IPS-NIHi7 (cell line): ENCODE measurements around the gene CCDC9B.

Source experiments
- DNase-seq: peaks from one replicate; pipeline ENCODE4 v3.0.0; 2012; ENCODE audit warnings: mixed read lengths; ENCODE audit errors: extremely low spot score

CCDC9B gene

DNA sequence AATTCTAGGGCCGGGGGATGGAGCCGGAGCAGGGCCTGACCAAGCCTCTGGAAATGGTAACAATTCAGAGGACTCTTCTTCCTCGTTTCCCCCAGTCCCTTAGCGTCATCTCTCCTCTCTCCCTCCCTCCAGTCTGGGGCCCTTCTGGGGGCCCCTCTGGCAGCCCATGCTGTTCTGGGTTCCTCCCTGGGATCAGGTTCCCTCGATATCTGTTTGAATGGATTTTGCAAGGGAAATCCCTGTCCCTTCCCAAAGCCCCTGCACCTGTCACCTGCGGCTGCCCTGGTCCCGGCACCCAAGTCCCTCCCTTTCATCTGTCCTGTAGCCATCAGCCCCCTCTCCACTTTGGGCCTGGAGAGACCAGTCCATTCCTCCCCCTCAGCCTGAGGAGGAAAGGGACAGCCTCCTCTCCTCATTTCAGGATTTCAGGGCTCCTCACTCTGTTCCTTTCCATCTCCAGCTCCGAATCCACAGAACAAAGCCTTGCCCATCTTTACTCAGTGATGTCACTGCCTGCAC lies 31.3 kb downstream of the CCDC9B start:
- DNase-seq, result no peak

DNA sequence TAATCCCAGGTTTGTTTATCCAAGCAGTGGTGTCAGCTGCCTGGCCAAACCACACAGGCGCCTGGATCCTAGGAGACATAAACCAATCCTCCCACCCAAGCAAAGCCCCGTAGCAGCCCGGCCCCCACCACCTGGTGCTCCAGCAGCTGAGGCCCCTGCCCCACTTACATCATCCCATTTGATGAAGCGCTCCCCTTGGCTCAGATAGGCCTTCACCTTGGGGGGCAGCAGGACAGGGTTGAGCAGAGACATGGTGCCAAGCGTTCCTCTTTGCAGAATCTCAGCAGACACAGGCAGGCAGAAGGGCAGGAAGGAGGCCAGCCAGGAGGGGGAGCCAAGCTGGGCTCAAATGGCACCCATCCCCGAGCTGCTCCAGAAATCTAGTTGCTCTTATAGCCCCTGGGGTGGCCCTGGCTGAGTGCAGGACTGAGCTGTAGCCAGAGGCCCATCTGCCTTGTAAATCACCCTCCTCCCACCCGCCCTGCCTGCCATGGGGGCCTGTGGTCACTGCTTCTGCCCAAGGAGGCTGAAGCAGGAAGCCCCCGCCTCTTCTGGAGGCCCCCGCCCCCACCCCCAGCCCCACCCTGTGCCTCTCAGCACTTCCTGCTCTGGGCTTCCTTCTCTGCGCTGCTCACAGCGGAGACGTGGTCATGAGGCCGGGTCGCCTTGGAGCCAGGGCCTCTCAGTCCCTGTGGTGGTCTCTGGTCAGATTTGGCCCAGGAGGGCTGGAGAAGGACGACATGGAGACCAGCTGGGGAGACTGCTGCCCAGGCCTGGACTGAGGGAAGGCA lies 33.1 kb downstream of the CCDC9B start, which contains the start of gene PLCB2:
Gene PLCB2 (minus strand): TSS at position 515 of the 791 bp plus-strand sequence. CDS start 263 bp downstream, at position 252.
- DNase-seq, result peak; percentile 57

DNA sequence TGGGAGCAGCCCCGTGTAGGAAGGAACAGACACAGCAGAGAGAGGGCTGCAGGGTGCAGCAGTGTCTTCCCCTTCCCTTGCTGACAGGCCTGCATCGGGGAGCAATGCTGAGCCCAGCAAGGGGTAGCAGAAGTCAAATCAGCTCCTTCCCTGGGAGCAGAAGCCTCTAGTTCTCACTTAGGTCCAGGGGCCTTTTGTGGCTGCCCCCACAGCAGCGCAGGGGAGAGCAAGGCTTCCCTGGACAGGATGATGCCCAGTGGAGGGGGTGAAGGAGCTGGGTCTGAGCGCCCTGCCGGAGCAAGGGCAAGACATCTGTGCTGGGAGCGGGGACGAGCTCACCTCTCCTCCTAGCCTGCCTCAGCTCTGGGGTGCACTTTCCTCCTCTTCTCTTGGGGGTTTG lies 33.8 kb downstream of the CCDC9B start:
- DNase-seq, result no peak

DNA sequence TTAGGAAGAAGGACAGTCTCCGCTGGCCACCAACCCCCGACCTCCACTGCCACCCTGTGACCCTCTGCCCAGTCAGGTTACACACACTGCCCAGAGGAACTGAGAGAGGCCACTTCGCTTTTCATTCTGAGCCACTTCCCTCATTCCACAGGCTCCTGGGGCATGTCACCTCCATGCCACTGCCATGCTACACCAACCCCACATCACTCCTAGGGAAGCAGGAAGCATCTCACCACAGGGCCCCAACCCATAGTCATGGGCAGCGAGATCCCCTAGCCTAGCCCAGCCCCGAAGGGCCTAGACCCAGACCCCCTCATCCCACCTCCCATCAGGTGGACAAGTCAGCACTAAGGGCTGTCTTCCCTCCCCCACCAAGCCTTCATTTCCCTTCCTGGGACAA lies 34.4 kb downstream of the CCDC9B start:
- no peak for DNase-seq

DNA sequence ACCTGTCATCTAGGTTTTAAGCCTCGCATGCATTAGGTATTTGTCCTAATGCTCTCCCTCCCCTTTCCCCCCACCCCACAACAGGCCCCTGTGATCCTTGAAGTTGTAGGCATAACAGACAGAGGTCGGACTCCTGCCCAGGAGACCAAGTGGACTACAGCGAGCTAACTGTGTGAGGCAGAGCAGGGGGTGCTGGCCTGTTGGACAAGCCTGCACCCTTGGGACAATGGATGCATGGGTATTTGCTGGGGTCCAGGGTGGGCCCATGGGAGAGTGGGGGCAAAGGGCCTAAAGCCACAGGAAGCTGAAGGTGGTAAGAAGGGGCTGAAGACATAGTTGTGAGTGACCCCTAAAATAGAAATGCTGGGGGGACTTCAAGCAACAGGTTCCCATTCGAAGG lies 35.5 kb downstream of the CCDC9B start:
- DNase-seq, result no peak

DNA sequence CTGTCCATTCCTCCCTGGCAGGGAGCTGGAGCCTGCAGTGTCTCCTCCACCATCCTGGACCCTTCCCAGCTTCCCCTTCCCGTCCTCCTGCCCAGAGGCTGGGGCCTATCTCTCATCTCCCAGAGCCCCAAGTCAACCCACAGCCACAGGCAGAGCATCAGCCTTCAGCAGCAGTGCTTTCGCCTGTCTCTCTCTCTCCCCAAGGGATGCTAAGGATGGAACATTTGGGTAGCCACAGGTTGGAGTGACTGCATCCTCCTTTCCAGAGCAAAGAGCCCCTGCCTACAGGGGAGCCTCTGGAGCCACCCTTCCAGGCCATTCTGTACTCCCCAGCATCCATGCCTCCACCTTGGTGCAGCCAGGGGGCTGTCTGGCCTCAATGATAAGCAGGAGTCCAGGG lies 37.2 kb downstream of the CCDC9B start:
- DNase-seq, result no peak

DNA sequence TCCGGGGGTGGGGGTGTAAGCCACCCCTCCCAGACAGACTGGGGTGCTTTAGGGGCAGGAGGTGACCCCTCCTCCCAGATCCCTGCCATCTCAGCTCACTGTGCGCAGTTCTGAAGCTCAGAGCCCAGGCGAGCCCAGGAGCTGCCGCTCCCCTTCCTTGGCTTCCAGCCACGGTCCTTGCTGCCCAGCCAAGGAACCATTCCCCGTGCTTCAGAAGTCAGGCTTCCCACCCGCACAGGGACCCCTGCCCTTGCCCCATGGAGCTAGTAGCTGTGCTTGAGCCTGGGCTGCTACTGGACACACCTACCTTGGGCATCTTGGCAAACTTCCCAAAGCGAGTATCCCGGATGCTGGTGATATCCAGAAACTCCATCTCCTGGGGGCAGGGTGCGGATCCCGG lies 37.8 kb downstream of the CCDC9B start:
- DNase-seq, result no peak

DNA sequence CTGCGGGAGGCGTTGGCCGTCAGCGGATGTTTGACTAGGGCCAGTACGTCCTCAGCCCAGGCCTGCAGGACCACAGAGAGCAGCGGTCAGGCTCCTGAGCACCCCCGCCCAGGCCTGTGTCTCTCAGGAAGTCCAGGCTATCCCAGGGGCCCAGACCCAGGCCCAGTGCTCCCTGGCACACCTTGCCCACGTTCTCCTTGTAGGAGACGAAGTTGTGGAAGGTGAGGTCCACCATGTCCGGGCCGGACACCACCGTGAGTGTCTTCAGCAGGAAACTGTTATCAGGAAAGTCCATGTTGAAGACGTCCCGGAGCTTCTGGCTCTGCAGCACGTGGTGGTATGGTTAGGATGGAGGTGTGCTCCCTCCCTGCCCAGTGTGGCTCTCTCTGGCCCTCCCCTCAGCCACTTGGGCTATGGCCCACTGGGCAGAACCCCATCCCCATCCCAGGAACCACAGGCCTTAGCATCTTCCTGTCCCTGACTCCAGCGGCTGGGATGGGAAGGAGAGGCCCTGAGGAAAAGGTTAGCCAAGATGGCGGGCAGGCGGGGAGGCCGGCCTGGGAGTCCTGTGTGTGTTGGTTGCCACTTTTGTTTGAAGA lies 38.4 kb downstream of the CCDC9B start:
- no peak for DNase-seq

DNA sequence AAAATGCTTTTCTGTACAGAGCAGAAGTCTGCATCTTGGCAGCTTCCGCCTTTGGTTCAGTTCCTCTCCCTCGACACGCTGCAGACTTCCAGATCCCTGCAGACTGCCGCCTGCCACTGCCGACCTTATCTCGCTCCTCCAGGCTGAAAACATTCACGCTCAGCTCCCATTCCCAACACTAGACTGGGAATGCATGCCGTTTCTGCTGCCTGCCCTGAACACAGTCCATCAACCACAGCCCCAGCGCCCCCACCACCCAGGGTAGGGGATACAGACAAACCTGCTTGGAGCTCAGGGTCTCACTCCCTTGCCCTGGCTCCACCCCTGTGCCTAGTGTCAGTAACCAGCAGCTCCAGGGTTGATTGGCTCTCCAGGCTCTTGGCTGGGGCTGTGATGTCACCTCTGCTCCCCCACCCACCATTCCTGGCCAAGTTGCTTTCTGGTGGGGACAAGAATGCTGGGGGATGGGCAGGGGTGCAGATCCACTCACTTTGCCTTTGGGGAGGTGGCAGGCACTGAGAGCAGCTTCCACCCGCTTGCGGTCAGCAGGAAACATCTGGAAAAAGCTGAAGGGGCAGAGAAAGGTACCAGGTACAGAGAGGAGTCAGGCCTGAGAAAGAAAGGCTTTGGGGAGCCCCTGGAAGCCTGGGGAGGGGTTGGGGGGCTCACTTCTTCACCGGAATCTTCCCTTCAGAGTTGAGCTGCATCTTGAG lies 39.1 kb downstream of the CCDC9B start:
- DNase-seq, result peak; percentile 80

DNA sequence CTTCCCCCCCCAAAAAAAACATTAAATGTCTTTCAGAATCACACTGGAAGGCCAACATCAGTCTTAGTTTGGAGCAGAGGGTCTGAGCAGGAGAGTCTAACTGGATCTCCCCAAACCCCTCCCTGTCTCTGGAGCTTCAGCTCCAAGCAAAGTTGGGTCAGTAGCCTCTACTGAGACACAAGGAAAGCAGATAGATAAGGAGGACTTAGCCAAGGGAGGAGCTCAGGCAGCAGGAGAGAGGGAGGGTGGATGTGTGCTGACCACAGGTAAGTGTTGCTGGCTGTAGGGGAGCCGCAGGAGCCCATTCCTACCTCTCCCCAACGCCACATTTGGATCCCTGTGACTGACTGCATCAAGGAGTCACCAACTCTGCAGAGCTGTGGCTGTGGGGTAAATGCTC lies 40.0 kb downstream of the CCDC9B start:
- DNase-seq, result no peak

DNA sequence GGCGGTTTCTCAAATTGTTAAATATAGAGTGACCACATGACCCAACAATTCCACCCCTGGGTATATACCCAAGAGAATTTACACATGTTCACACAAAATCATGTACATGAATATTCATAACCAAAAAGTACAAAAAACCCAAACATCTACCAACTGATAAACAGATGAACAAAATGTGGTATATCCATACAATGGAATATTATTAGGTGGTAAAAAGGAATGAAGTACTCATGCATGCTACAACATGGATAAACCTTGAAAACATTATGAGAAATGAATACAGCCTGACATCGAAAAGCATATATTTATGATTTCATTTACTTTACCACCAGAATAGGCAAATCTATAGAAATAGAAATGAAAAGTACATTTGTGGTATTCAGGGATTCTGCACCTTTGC lies 40.4 kb downstream of the CCDC9B start:
- DNase-seq, result no peak

DNA sequence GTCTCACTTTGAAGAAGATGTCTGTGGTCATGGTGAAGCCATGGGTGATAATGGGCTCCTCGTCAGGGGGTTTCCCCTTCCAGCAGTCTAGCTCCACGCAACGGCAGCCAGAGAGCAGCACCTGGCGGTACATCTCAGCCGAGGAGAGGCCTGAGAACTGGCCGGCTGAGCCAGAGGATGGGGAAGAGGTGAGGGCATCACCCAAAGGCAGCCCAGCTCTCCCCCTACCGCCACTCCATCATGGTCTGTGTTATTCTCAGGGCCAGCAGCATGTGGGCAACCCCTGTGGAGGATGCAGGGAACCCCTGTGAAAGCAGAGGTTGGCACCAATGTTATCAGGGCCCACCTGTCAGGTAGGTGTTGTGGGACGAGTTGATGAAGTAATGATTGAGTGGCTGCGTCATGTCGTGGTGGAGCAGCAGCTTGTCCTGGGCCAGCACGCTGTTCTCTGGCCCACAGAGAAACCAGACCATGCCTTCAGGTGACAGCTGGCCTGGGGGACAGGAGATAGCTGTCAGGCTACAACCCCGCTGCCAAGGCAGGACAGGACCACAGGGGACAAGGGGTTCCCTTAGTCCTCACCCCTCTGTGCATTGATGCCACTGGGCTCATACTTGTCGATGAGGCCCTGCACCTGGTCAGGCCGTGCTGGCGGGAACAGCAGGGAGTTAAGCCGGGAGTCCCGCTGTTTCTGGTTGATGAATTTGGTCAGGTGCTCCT lies 42.4 kb downstream of the CCDC9B start:
- no peak for DNase-seq

DNA sequence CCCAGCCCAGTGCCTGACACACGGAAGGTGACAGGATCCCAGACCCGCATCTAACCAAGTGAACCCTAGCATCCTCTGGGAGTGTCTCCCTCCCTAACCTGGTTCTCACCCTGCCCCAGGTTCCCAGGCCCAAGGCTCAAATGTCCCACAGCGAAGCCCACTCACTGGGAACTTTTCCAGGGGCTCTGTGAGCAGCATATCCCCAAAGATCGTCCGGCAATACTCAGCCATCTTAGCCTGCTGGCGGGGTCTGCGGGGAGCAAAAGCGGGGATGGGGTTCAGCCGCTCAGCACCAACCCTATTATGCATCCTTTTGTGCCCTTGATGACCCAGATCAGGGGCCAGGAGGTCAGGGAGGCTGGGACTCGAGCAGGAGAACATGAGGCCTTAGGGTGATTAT lies 43.4 kb downstream of the CCDC9B start:
- DNase-seq, result no peak

DNA sequence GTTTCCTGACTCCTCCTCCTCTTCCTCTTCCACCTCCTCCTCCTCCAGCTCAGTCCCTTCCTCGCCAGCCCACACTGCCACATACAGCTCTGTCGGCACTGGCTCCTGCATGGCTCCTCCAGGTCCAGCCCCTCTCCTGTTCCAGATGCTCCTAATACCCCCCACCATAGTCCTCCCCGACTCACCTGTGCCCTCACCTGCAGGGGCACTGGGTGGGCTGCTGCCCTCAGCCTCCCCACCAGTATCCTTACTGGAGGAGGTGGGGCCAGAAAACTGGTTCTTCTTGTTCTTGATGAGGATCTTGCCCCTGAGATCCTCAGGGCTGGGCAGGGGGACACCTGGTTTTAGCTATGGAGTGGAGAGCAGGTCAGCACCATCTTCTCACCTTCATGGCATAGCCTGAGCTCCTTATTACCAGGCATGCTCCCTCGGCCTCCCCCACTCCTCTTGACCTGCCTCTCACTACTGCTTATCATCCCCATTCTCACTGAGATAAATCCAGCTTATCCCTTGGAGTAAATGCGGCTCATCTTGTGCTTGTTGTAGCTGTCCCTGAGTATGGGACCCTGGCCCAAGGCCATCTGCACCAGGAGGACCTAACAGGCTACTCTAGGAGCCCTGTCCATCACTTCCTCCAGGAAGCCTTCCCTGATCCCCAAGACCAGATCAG lies 44.0 kb downstream of the CCDC9B start:
- DNase-seq, result no peak

DNA sequence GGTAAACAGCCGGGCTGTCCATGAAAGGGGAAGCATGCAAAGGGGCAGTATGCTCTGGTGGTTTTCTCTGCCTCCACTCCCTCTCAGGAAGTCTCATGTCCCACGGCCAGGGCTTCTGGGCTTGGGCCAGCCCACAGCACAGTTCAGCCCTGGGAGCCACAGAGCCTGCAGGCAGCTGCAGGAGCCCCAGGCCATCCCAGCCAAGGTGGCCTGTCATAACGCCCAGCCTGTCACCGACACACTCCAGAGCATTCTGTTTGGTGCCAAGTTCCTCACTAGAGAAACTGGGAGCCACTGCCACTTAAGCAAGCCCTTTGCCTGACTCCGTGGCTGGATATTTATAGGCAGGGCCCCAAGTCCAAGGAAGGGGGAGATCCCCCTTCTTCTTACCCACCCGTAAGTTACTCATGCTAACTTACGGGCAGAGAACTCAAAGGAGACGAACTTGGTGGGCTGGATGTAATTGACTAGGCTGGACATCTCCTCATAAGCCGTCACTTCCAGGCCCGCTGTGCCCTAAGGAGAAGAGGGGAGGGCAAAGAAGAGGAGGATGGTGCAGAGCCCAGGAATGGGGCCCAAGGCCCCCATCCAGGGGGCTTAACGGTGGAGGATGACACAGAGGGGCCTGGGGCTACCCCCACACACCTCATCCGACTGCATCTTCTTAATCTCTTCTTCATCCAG lies 44.7 kb downstream of the CCDC9B start:
- DNase-seq, result no peak

DNA sequence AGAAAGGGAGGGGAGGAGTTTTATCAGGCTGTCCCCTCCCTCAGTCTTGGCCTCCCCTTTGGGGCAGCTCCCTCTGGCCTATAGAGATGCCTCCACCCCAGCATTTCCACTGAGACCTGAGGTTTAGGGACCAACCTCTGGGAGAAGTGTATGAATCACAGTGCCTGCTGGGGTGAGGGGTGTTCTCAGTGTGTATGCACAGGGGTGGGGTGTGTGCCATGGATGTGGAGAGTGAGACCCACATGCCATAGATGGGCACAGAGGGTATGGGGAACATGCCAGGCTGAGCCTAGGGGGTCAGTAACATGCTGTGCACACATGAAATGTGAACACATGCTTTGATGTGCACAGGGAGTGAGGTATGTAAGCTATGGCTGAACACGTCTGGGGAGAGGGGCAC lies 45.4 kb downstream of the CCDC9B start:
- DNase-seq, result no peak

DNA sequence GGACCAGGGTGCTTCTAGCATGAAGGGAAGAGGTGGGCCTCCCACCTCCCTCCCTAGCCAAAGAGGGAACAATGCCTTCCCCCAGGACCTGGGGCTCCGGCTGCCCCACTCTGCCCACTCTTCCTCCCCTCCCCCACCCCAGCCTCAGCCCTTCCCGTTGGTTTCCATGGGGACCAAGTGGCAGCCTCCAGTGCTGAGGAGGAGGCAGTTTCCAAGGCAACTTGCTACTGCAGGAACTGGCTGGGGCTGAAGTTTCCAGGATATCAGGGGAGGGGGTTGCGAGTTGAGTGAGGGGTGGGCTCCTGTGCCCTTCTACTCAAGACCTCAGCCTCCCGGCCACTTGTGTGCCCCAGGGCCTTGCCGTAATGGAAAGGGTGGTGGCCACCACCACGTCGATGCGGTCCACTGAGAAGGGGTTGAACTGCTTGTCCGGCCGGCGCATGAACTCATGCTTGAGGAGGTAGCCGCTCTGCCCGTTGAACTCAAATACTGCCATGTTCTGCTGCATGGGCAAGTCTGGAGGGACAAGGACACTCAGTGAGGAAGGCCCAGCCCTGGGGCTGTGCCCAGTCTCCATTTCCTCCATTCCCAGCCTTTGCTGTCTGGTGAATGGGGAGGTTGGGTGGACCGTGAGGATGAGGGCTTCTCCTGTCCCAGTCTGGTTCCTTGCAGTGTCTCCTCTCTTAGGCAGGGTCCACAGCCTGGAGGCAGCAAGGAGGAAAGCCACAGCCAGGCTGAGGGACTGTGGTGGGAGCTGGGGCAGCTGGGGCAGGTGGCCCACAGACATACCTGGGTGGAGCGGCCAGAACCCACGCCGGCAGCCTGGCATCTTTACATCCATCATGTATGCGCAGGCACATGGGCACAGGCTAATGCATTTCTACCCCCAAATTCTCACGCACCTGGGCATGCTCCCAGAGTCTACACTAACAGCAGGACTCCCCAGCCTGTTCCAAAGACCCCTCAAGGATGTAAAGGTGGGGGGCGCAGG lies 46.5 kb downstream of the CCDC9B start:
- no peak for DNase-seq

DNA sequence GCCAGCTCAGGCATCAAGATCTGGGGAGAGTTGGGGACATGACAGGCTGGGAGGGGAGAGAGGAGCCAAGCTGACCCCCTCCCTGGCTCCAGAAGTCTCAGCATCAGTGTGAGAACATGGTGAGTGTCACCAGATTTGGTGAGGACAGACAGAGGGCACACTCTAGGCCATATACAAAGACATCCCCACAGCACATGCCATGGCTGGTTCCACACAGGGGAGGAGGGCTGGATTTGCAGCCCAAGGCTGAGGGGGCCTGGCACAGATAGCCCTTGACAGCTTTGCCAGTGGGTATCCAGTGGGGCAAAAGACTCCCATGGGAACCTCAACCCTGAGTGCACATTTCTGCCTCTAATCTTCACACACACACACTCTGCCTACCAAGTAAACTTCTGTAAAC lies 47.7 kb downstream of the CCDC9B start:
- DNase-seq, result no peak

DNA sequence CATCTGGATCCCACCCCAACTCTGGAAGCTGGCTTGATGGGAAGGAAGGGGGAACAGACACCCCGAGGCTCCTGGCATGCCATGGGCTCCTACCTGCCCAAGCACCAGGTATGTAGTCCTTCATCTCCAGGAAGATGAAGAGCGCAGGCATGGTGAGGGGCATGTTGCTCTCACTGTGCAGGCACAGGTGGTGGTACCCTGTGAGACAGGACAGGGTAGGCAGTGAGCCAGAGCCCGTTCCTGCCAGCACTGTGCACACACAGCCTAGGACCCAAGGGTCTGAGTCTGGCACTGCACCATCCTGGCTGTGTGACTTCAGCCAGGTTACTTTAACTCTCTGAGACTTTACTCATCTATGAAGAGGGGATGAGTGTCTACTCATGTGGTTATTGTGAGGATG lies 48.5 kb downstream of the CCDC9B start:
- DNase-seq, result no peak
